SK-N-SH treated with all-trans-retinoic acid at 6 μM for 48 hours (cell line): Measurements from ENCODE around the gene ZNF586.

ENCODE experiments used
- ARNTL ChIP-seq: fragments of 450-650 bp; formaldehyde crosslinking; IDR thresholded peaks from 2 replicates; pipeline ENCODE4 v1.5.0; 2020; ENCODE audit warnings: low read depth, mild to moderate bottlenecking, moderate library complexity, borderline replicate concordance
- BACH2 ChIP-seq: fragments of 250-450 bp; sonication (Bioruptor Pico); IDR thresholded peaks from 2 replicates; pipeline ENCODE4 v1.9.0; 2021; ENCODE audit warnings: mild to moderate bottlenecking, borderline replicate concordance
- CSRNP3 ChIP-seq: fragments of 250-450 bp; sonication (Bioruptor Pico); IDR thresholded peaks from 2 replicates; pipeline ENCODE4 v1.5.1; 2021; ENCODE audit warnings: mild to moderate bottlenecking, moderate library complexity
- OSR1 ChIP-seq: fragments of 250-450 bp; sonication (Bioruptor Pico); IDR thresholded peaks from 2 replicates; pipeline ENCODE4 v1.8.0; 2022; ENCODE audit warnings: moderate library complexity, mild to moderate bottlenecking, inconsistent platforms
- PATZ1 ChIP-seq: fragments of 250-450 bp; sonication (Bioruptor Pico); IDR thresholded peaks from 2 replicates; pipeline ENCODE4 v1.8.0; 2020; ENCODE audit warnings: mild to moderate bottlenecking, moderate library complexity, borderline replicate concordance
- RARB ChIP-seq: fragments of 250-450 bp; sonication (Bioruptor Pico); IDR thresholded peaks from 2 replicates; pipeline ENCODE4 v1.8.0; 2021; ENCODE audit warnings: mild to moderate bottlenecking, moderate library complexity
- TSHZ2 ChIP-seq: fragments of 250-450 bp; sonication (Bioruptor Pico); IDR thresholded peaks from 2 replicates; pipeline ENCODE4 v1.5.0; 2020; ENCODE audit warnings: mild to moderate bottlenecking, moderate library complexity
- ZFP3 ChIP-seq: fragments of 250-450 bp; sonication (Bioruptor Pico); IDR thresholded peaks from 2 replicates; pipeline ENCODE4 v1.5.0; 2020; ENCODE audit warnings: mild to moderate bottlenecking, moderate library complexity

- TF ChIP-seq RARB (CRISPR knock-in tag) (no peak), ARNTL (CRISPR knock-in tag) (no peak), PATZ1 (CRISPR knock-in tag) (no peak), BACH2 (no peak), ZFP3 (CRISPR knock-in tag) (no peak), TSHZ2 (CRISPR knock-in tag) (no peak), OSR1 (CRISPR knock-in tag) (no peak), CSRNP3 (CRISPR knock-in tag) (no peak)
Observed at GRCh38 chr19:57818378-57818777, 48.9 kb downstream of the ZNF586 start.
